ENCODE results near the gene LAD1. TPM values are rescaled to one million over a fixed set of nuclear protein-coding genes. Genes with fewer than 3 reads are reported as not detected.

LAD1 gene
- polyA plus RNA-seq, 1 donor from 2014 or later = not detected

DNA sequence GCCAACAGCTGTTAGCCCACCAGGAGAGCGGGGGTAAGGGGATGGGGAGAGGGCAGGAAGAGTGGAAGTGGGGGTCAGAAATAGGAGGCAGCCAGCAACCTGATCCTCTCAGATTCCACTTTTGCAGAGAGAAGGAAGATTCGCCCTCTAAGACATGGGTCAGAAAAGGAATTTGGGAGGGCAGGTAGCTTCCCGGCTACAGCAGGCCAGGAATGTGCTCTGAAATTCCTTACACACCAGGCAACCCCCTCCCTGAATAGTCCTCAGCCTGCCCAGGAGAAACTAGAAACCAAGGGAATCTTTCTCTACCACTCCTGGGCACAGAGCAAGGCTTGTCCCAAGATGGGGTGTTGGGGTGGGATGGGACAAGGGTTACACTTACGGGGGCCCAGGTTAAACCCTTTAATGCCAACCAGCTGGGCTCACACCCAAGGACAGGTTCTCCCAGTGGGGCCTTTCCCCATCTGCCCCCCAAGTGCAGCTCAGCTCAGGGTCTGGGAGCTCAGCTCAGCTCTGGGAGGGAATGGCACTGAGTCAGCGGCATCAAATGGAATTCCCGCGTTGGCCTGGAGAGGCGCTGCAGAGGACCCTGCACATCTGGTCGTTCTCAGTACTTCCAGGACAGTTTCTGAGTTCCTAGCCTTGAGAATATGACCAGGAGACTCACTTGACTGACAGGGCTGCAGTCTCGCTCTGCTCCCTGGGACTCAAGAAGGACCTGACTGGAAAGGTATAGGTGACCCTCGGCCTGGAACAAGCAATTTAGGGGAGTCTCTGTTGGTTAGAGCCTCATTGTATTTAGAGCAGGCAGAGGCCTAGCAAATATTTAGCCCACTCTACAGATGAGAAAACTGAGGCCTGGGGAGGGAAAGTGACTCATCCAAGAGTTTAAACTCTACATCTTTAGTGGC, 22.4 kb downstream of the LAD1 start:
- Histone ChIP-seq H2AFZ (ENCODE audit: low read depth, low read length) (no peak overlapping the region), H3K9ac (ENCODE audit: low read length) (no peak overlapping the region), H3K9me2 (ENCODE audit: insufficient read depth, low read length) (no peaks in the 10 kb centered on the region), H3K27me3 (ENCODE audit: insufficient read depth, low read depth, low read length) (no peaks in the 10 kb centered on the region), H3K4me2 (ENCODE audit: low read length) (no peak overlapping the region), H3K36me3 (ENCODE audit: insufficient read depth, low read length) (no peaks in the 10 kb centered on the region), H3K27ac (ENCODE audit: low read length) (no peak overlapping the region), H3K4me3 (ENCODE audit: low read length) (no peak overlapping the region), H3F3A (ENCODE audit: insufficient read depth, low read length, poor library complexity, severe bottlenecking) (no peaks in the 10 kb centered on the region), H3K79me2 (replicated peaks; ENCODE audit: insufficient read depth, low read length) (no peaks in the 10 kb centered on the region), H3K9me3 (ENCODE audit: low read length) (no peaks in the 10 kb centered on the region), H4K20me1 (ENCODE audit: insufficient read depth) (no peaks in the 10 kb centered on the region)
- TF ChIP-seq, protein P1, sequence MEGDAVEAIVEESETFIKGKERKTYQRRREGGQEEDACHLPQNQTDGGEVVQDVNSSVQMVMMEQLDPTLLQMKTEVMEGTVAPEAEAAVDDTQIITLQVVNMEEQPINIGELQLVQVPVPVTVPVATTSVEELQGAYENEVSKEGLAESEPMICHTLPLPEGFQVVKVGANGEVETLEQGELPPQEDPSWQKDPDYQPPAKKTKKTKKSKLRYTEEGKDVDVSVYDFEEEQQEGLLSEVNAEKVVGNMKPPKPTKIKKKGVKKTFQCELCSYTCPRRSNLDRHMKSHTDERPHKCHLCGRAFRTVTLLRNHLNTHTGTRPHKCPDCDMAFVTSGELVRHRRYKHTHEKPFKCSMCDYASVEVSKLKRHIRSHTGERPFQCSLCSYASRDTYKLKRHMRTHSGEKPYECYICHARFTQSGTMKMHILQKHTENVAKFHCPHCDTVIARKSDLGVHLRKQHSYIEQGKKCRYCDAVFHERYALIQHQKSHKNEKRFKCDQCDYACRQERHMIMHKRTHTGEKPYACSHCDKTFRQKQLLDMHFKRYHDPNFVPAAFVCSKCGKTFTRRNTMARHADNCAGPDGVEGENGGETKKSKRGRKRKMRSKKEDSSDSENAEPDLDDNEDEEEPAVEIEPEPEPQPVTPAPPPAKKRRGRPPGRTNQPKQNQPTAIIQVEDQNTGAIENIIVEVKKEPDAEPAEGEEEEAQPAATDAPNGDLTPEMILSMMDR (IDR thresholded peaks at IDR 0.05; ENCODE audit: poor library complexity, severe bottlenecking) = peak; percentile 23
- TF ChIP-seq EZH2 (IDR thresholded peaks at IDR 0.05; ENCODE audit: borderline replicate concordance, insufficient read depth, low read length, poor library complexity, severe bottlenecking) (no peak), MXI1 (conservative IDR thresholded peaks at IDR 0.05; ENCODE audit: poor library complexity, severe bottlenecking) (no peak)
- TF ChIP-seq, protein P2, sequence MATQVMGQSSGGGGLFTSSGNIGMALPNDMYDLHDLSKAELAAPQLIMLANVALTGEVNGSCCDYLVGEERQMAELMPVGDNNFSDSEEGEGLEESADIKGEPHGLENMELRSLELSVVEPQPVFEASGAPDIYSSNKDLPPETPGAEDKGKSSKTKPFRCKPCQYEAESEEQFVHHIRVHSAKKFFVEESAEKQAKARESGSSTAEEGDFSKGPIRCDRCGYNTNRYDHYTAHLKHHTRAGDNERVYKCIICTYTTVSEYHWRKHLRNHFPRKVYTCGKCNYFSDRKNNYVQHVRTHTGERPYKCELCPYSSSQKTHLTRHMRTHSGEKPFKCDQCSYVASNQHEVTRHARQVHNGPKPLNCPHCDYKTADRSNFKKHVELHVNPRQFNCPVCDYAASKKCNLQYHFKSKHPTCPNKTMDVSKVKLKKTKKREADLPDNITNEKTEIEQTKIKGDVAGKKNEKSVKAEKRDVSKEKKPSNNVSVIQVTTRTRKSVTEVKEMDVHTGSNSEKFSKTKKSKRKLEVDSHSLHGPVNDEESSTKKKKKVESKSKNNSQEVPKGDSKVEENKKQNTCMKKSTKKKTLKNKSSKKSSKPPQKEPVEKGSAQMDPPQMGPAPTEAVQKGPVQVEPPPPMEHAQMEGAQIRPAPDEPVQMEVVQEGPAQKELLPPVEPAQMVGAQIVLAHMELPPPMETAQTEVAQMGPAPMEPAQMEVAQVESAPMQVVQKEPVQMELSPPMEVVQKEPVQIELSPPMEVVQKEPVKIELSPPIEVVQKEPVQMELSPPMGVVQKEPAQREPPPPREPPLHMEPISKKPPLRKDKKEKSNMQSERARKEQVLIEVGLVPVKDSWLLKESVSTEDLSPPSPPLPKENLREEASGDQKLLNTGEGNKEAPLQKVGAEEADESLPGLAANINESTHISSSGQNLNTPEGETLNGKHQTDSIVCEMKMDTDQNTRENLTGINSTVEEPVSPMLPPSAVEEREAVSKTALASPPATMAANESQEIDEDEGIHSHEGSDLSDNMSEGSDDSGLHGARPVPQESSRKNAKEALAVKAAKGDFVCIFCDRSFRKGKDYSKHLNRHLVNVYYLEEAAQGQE (IDR thresholded peaks at IDR 0.05; ENCODE audit: borderline replicate concordance) = no peak

DNA sequence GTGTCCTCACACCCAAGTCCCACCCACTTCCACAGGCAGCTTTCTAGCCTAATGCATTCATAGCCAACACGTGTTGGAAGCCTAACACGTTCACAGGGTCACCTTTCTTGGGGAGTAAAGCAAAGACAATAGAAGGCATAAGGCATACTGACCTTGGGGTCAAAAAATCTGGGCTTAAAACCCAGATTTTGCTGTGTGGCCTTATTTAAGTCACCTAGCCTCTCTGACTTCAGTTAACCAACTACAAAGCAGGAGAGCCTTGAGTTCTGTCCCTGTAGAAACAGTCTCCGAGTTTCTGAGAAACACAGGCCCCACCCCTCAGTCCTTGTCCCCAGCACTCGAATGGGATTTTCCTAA, 23.0 kb downstream of the LAD1 start:
- no peak overlapping the region for H3K27ac ChIP-seq (ENCODE audit: low read length)
- TF ChIP-seq MXI1 (conservative IDR thresholded peaks at IDR 0.05; ENCODE audit: poor library complexity, severe bottlenecking) (no peak), EZH2 (IDR thresholded peaks at IDR 0.05; ENCODE audit: borderline replicate concordance, insufficient read depth, low read length, poor library complexity, severe bottlenecking) (no peak), RAD21 (conservative IDR thresholded peaks at IDR 0.05) (no peak), SMC3 (conservative IDR thresholded peaks at IDR 0.05; ENCODE audit: poor library complexity) (no peak), TAF1 (IDR thresholded peaks at IDR 0.05; ENCODE audit: low read depth) (no peak), POLR2AphosphoS5 (IDR thresholded peaks at IDR 0.05) (no peak), EP300 (conservative IDR thresholded peaks at IDR 0.05; ENCODE audit: poor library complexity, severe bottlenecking) (no peak)
- TF ChIP-seq, protein P1 (IDR thresholded peaks at IDR 0.05; ENCODE audit: poor library complexity, severe bottlenecking) = no peak
- TF ChIP-seq, protein P2 (IDR thresholded peaks at IDR 0.05; ENCODE audit: borderline replicate concordance) = no peak
- no peaks in the 10 kb centered on the region for H3K27me3 ChIP-seq (ENCODE audit: insufficient read depth, low read depth, low read length)
- no peaks in the 10 kb centered on the region for H4K20me1 ChIP-seq (ENCODE audit: insufficient read depth)
- H3K36me3 ChIP-seq (ENCODE audit: insufficient read depth, low read length) = no peaks in the 10 kb centered on the region
- no peaks in the 10 kb centered on the region for H3K9me2 ChIP-seq (ENCODE audit: insufficient read depth, low read length)
- H3K4me2 ChIP-seq (ENCODE audit: low read length) = no peak overlapping the region
- H3K4me3 ChIP-seq (ENCODE audit: low read length) = no peak overlapping the region
- H3F3A ChIP-seq (ENCODE audit: insufficient read depth, low read length, poor library complexity, severe bottlenecking) = no peaks in the 10 kb centered on the region
- no peaks in the 10 kb centered on the region for H3K79me2 ChIP-seq (replicated peaks; ENCODE audit: insufficient read depth, low read length)
- H2AFZ ChIP-seq (ENCODE audit: low read depth, low read length) = no peak overlapping the region
- H3K9ac ChIP-seq (ENCODE audit: low read length) = no peak overlapping the region
- no peaks in the 10 kb centered on the region for H3K9me3 ChIP-seq (ENCODE audit: low read length)

Data from neural cell (in vitro differentiated cells).